ENCODE measurements around the gene CLIC1.

The CLIC1 gene

GRCh38 chr6:31687321-31687720, 49.0 kb downstream of the CLIC1 start:
- DNase-seq (ENCODE audit: extremely low spot score) = no peak
- TF ChIP-seq PKNOX1 (IDR thresholded peaks at IDR 0.05) (no peak), ELF4 (IDR thresholded peaks at IDR 0.05) (no peak), NFRKB (IDR thresholded peaks at IDR 0.05) (no peak), SUZ12 (IDR thresholded peaks at IDR 0.05) (no peak), FOXM1 (IDR thresholded peaks at IDR 0.05; ENCODE audit: borderline replicate concordance) (no peak), FOXK2 (IDR thresholded peaks at IDR 0.05) (no peak), CTBP1 (IDR thresholded peaks at IDR 0.05; ENCODE audit: borderline replicate concordance) (no peak), L3MBTL2 (conservative IDR thresholded peaks at IDR 0.05) (no peak), SP1 (IDR thresholded peaks at IDR 0.05) (no peak), ZNF384 (IDR thresholded peaks at IDR 0.05) (no peak), HDGF (IDR thresholded peaks at IDR 0.05; ENCODE audit: borderline replicate concordance) (no peak), ARNT (IDR thresholded peaks at IDR 0.05) (no peak)
- ChIA-PET CTCF (interaction anchor here (0.5 kb wide), 1 partner anchor 144 kb away, joined by 3 read pairs; no protein-coding TSS in a partner anchor), POLR2A (interaction anchor here (1.9 kb wide), 1 partner anchor 16 kb away, joined by 6 read pairs; the partner anchor contains the start of gene ABHD16A)

GRCh38 chr6:31686483-31686882, 49.8 kb downstream of the CLIC1 start:
- ChIA-PET POLR2A (interaction anchor here (1.9 kb wide), 1 partner anchor 16 kb away, joined by 6 read pairs; the partner anchor contains the start of gene ABHD16A), CTCF (interaction anchor here (0.6 kb wide), 1 partner anchor 87 kb away, joined by 3 read pairs; no protein-coding TSS in a partner anchor)
- DNase-seq (ENCODE audit: extremely low spot score) = no peak
- TF ChIP-seq HDGF (IDR thresholded peaks at IDR 0.05; ENCODE audit: borderline replicate concordance) (no peak), ELF4 (IDR thresholded peaks at IDR 0.05) (no peak), SUZ12 (IDR thresholded peaks at IDR 0.05) (no peak), L3MBTL2 (conservative IDR thresholded peaks at IDR 0.05) (no peak), ARNT (IDR thresholded peaks at IDR 0.05) (no peak), PKNOX1 (IDR thresholded peaks at IDR 0.05) (no peak), NFRKB (IDR thresholded peaks at IDR 0.05) (no peak), LEF1 (IDR thresholded peaks at IDR 0.05; ENCODE audit: borderline replicate concordance) (no peak), FOXM1 (IDR thresholded peaks at IDR 0.05; ENCODE audit: borderline replicate concordance) (no peak), FOXK2 (IDR thresholded peaks at IDR 0.05) (no peak), BHLHE40 (IDR thresholded peaks at IDR 0.05; ENCODE audit: borderline replicate concordance) (no peak), CTBP1 (IDR thresholded peaks at IDR 0.05; ENCODE audit: borderline replicate concordance) (no peak), TARDBP (IDR thresholded peaks at IDR 0.05) (no peak), ZNF384 (IDR thresholded peaks at IDR 0.05) (no peak), FOXA1 (IDR thresholded peaks at IDR 0.05) (no peak), SP1 (IDR thresholded peaks at IDR 0.05) (no peak)

- no peak for TF ChIP-seq TARDBP (IDR thresholded peaks at IDR 0.05)
- ChIA-PET CTCF (interaction anchor here (0.8 kb wide), 1 partner anchor 54 kb away, joined by 3 read pairs; no protein-coding TSS in a partner anchor), POLR2A (interaction anchor here (0.9 to 2.2 kb wide), 8 partner anchors 8 to 147 kb away, joined by 3 to 8 read pairs (median 4); partner anchors contain the start of genes ABHD16A, HSPA1A, HSPA1B and HSPA1L)
- DNase-seq (ENCODE audit: extremely low spot score) = no peak
Measured at GRCh38 chr6:31683591-31683990, 52.7 kb downstream of the CLIC1 start.

GRCh38 chr6:31681135-31681671, 55.1 kb downstream of the CLIC1 start:
- CTCF ChIA-PET = interaction anchor here (1.5 kb wide), 1 partner anchor 88 kb away, joined by 6 read pairs; no protein-coding TSS in a partner anchor
- TF ChIP-seq BHLHE40 (IDR thresholded peaks at IDR 0.05; ENCODE audit: borderline replicate concordance) (no peak), ARNT (IDR thresholded peaks at IDR 0.05) (no peak), CTBP1 (IDR thresholded peaks at IDR 0.05; ENCODE audit: borderline replicate concordance) (no peak), L3MBTL2 (conservative IDR thresholded peaks at IDR 0.05) (no peak), FOXA1 (IDR thresholded peaks at IDR 0.05) (no peak), HDGF (IDR thresholded peaks at IDR 0.05; ENCODE audit: borderline replicate concordance) (no peak), SUZ12 (IDR thresholded peaks at IDR 0.05) (no peak), FOXK2 (IDR thresholded peaks at IDR 0.05) (no peak), SP1 (IDR thresholded peaks at IDR 0.05) (no peak), NFRKB (IDR thresholded peaks at IDR 0.05) (no peak), FOXM1 (IDR thresholded peaks at IDR 0.05; ENCODE audit: borderline replicate concordance) (no peak)
- no peak for DNase-seq (ENCODE audit: extremely low spot score)
- POLR2A ChIA-PET = interaction anchor here (1.0 kb wide), 1 partner anchor 21 kb away, joined by 3 read pairs; the partner anchor contains the start of gene C6orf47
